WTC11 (cell line): ENCODE results near the gene NUDT19. TPM values are rescaled to one million over a fixed set of nuclear protein-coding genes. Genes with fewer than 3 reads are reported as not detected.

Source experiments
- ATAC-seq: fragments of 200-7000 bp; cut with Tn5 transposase; 2 replicates; pipeline ENCODE4 v1.10.0; 2021; ENCODE audit warnings: mild to moderate bottlenecking, moderate library complexity
- CTCF ChIA-PET: fragments of 300-600 bp; sonication (Branson Sonifier 250); formaldehyde crosslinking; loops from one replicate; lab custom pipeline; 2021; ENCODE audit warnings: antibody characterized with exemption; lab: Charles Lee
- POLR2A ChIA-PET: fragments of 350-600 bp; sonication (Branson Sonifier 250); formaldehyde crosslinking; loops from one replicate; lab custom pipeline; 2021; ENCODE audit warnings: antibody characterized with exemption; lab: Charles Lee
- DNase-seq: peaks from one replicate; pipeline ENCODE4 v3.0.0; 2021; ENCODE audit warnings: low spot score
- H3K27ac Mint-ChIP-seq: 2 replicates; pipeline ENCODE4 v1.8.0; 2021; ENCODE audit warnings: mixed read lengths
- H3K27me3 Mint-ChIP-seq: 2 replicates; pipeline ENCODE4 v1.8.0; 2021; ENCODE audit warnings: low read depth, mild to moderate bottlenecking, moderate library complexity, mixed read lengths
- H3K36me3 Mint-ChIP-seq: 2 replicates; pipeline ENCODE4 v1.8.0; 2021; ENCODE audit warnings: mixed read lengths
- H3K4me1 Mint-ChIP-seq: 2 replicates; pipeline ENCODE4 v1.8.0; 2022; ENCODE audit warnings: mixed read lengths
- H3K4me3 Mint-ChIP-seq: 2 replicates; pipeline ENCODE4 v1.8.0; 2021; ENCODE audit warnings: mild to moderate bottlenecking, moderate library complexity, mixed read lengths
- H3K9me3 Mint-ChIP-seq: 2 replicates; pipeline ENCODE4 v1.8.0; 2021; ENCODE audit warnings: mixed read lengths
- ATF1 ChIP-seq: sonication (generic); formaldehyde crosslinking; IDR thresholded peaks from 2 replicates; pipeline ENCODE4 v1.8.1; 2023; ENCODE audit warnings: mild to moderate bottlenecking, moderate library complexity, missing genetic modification reagents
- CBFB ChIP-seq: sonication (generic); formaldehyde crosslinking; IDR thresholded peaks from 2 replicates; pipeline ENCODE4 v1.8.1; 2022; ENCODE audit warnings: mild to moderate bottlenecking, low read depth, missing genetic modification reagents
- GABPB1 ChIP-seq: sonication (generic); formaldehyde crosslinking; IDR thresholded peaks from 2 replicates; pipeline ENCODE4 v1.8.1; 2023; ENCODE audit warnings: mild to moderate bottlenecking, missing genetic modification reagents
- HMGA2 ChIP-seq: fragments of 250-450 bp; sonication (Bioruptor Pico); IDR thresholded peaks from 2 replicates; pipeline ENCODE4 v1.4.0; 2021; ENCODE audit warnings: mild to moderate bottlenecking, moderate library complexity
- IRF2 ChIP-seq: sonication (generic); formaldehyde crosslinking; IDR thresholded peaks from 2 replicates; pipeline ENCODE4 v1.8.0; 2022; ENCODE audit warnings: low read depth, missing genetic modification reagents, borderline replicate concordance
- JAZF1 ChIP-seq: fragments of 250-450 bp; sonication (Bioruptor Pico); IDR thresholded peaks from 2 replicates; pipeline ENCODE4 v1.9.0; 2021; ENCODE audit warnings: moderate library complexity, mild to moderate bottlenecking, inconsistent platforms
- NFATC4 ChIP-seq: fragments of 250-450 bp; sonication (Bioruptor Pico); IDR thresholded peaks from 2 replicates; pipeline ENCODE4 v1.9.0; 2021; ENCODE audit warnings: mild to moderate bottlenecking
- PRRX2 ChIP-seq: fragments of 250-450 bp; sonication (Bioruptor Pico); IDR thresholded peaks from 2 replicates; pipeline ENCODE4 v1.8.0; 2021; ENCODE audit warnings: mild to moderate bottlenecking
- SP1 ChIP-seq: sonication (generic); formaldehyde crosslinking; conservative IDR thresholded peaks from 2 replicates; pipeline ENCODE4 v1.8.1; 2022; ENCODE audit warnings: missing genetic modification reagents
- TP53 ChIP-seq: sonication (generic); formaldehyde crosslinking; IDR thresholded peaks from 2 replicates; pipeline ENCODE4 v1.8.1; 2023; ENCODE audit warnings: mild to moderate bottlenecking, missing genetic modification reagents
- ZBTB21 ChIP-seq: sonication (generic); formaldehyde crosslinking; IDR thresholded peaks from 2 replicates; pipeline ENCODE4 v1.8.1; 2023; ENCODE audit warnings: mild to moderate bottlenecking, missing genetic modification reagents, borderline replicate concordance
- ZNF121 ChIP-seq: sonication (generic); formaldehyde crosslinking; IDR thresholded peaks from 2 replicates; pipeline ENCODE4 v1.8.0; 2023; ENCODE audit warnings: missing genetic modification reagents
- ZNF416 ChIP-seq: fragments of 250-450 bp; sonication (Bioruptor Pico); IDR thresholded peaks from 2 replicates; pipeline ENCODE4 v1.9.0; 2021; ENCODE audit warnings: mild to moderate bottlenecking, inconsistent platforms
- ZNF423 ChIP-seq: fragments of 250-450 bp; sonication (Bioruptor Pico); IDR thresholded peaks from 2 replicates; pipeline ENCODE4 v2.1.2; 2022; ENCODE audit warnings: mild to moderate bottlenecking, moderate library complexity
- total RNA-seq: library from RNA; stranded (reverse); gene quantifications from 3 replicates; pipeline ENCODE4 v1.2.3, GENCODE V29; 2021
- TF ChIP-seq, protein P1 (sequence below): sonication (generic); formaldehyde crosslinking; IDR thresholded peaks from 2 replicates; pipeline ENCODE4 v1.8.1; 2023; ENCODE audit warnings: mild to moderate bottlenecking, missing genetic modification reagents
- TF ChIP-seq, protein P2 (sequence below): sonication (generic); formaldehyde crosslinking; IDR thresholded peaks from 2 replicates; pipeline ENCODE4 v1.8.0; 2023; ENCODE audit warnings: missing genetic modification reagents
- TF ChIP-seq, protein P3 (sequence below): sonication (generic); formaldehyde crosslinking; IDR thresholded peaks from 2 replicates; pipeline ENCODE4 v1.8.0; 2022; ENCODE audit warnings: mild to moderate bottlenecking, missing genetic modification reagents
- TF ChIP-seq, protein P4 (sequence below): sonication (generic); formaldehyde crosslinking; IDR thresholded peaks from 2 replicates; pipeline ENCODE4 v1.8.1; 2023; ENCODE audit warnings: mild to moderate bottlenecking, missing genetic modification reagents
- TF ChIP-seq, protein P5 (sequence below): sonication (generic); formaldehyde crosslinking; IDR thresholded peaks from 2 replicates; pipeline ENCODE4 v1.8.1; 2022; ENCODE audit warnings: mild to moderate bottlenecking, missing genetic modification reagents, moderate library complexity, borderline replicate concordance
- TF ChIP-seq, protein P6 (sequence below): sonication (generic); formaldehyde crosslinking; conservative IDR thresholded peaks from 2 replicates; pipeline ENCODE4 v1.8.1; 2023; ENCODE audit warnings: mild to moderate bottlenecking, low read depth, missing genetic modification reagents, moderate library complexity
- TF ChIP-seq, protein P7 (sequence below): sonication (generic); formaldehyde crosslinking; IDR thresholded peaks from 2 replicates; pipeline ENCODE4 v1.8.1; 2022; ENCODE audit warnings: mild to moderate bottlenecking, moderate library complexity, missing genetic modification reagents

NUDT19 gene
- total RNA-seq, 1 experiment from 2014 or later: 2.4 TPM

DNA sequence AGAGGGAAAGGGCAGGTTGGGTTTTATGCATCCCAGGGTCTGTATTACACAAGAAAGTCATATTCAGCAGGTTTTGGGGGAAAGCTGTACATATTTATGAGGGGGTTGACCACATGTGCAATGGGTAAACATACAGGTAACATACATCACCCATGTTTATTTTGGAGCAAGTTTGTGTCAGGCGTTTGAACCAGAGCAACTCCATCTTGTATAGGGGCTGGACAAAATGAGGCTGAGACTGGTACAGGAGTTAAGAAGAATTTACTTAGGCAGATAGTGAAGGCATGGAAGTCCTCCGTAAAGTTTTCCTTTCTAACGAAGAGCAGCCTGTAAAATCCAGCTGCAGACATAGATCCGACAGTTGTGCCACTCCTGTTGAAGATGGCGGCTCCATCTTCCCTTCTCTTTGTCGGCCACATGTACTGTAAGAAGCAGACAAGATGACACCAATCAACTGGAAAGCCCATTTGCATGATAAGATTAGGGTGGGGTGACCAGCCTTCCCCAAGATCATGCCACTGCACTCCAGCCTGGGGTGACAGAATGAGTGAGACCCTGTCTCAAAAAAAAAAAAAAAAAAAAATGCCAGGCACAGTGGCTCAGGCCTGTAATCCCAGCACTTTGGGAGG lies 4.7 kb upstream of the NUDT19 start (continued):
- no peak for TF ChIP-seq GABPB1
- TF ChIP-seq, protein P1, sequence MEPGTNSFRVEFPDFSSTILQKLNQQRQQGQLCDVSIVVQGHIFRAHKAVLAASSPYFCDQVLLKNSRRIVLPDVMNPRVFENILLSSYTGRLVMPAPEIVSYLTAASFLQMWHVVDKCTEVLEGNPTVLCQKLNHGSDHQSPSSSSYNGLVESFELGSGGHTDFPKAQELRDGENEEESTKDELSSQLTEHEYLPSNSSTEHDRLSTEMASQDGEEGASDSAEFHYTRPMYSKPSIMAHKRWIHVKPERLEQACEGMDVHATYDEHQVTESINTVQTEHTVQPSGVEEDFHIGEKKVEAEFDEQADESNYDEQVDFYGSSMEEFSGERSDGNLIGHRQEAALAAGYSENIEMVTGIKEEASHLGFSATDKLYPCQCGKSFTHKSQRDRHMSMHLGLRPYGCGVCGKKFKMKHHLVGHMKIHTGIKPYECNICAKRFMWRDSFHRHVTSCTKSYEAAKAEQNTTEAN (CRISPR knock-in tag): no peak
- TF ChIP-seq, protein P2, sequence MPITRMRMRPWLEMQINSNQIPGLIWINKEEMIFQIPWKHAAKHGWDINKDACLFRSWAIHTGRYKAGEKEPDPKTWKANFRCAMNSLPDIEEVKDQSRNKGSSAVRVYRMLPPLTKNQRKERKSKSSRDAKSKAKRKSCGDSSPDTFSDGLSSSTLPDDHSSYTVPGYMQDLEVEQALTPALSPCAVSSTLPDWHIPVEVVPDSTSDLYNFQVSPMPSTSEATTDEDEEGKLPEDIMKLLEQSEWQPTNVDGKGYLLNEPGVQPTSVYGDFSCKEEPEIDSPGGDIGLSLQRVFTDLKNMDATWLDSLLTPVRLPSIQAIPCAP (CRISPR knock-in tag): no peak

DNA sequence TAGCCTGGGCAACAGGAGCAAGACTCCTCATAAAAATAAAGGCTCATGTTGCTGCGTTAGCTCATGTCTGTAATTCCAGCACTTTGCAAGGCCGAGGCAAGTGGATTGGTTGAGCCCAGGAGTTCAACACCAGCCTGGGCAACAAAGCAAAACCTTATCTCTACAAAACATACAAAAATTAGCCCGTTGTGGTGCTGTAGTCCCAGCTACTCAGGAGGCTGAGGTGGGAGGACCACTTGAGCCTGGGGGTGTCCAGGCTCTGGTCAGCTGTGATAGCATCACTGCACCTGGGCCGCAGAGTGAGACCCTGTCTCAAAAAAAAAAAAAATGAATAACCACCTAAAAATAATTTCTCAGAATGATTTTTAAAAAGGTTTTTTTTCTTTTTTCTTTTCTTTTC lies 3.9 kb upstream of the NUDT19 start:
- no peak for DNase-seq
- Mint-ChIP-seq H3K4me1 (peaks cover 4% of the 10 kb centered on the region), H3K27ac (no peak overlapping the region), H3K4me3 (no peak overlapping the region), H3K36me3 (no peaks in the 10 kb centered on the region), H3K27me3 (peaks cover 13% of the 10 kb centered on the region), H3K9me3 (no peaks in the 10 kb centered on the region)
- POLR2A ChIA-PET: no interaction called here
- CTCF ChIA-PET: no interaction called here
- TF ChIP-seq, protein P3, sequence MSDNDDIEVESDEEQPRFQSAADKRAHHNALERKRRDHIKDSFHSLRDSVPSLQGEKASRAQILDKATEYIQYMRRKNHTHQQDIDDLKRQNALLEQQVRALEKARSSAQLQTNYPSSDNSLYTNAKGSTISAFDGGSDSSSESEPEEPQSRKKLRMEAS (CRISPR knock-in tag): no peak
- no peak for TF ChIP-seq ZNF423 (CRISPR knock-in tag)
- TF ChIP-seq NFATC4: no peak
- TF ChIP-seq IRF2 (CRISPR knock-in tag): no peak
- TF ChIP-seq ZBTB21 (CRISPR knock-in tag): no peak
- TF ChIP-seq, protein P4, sequence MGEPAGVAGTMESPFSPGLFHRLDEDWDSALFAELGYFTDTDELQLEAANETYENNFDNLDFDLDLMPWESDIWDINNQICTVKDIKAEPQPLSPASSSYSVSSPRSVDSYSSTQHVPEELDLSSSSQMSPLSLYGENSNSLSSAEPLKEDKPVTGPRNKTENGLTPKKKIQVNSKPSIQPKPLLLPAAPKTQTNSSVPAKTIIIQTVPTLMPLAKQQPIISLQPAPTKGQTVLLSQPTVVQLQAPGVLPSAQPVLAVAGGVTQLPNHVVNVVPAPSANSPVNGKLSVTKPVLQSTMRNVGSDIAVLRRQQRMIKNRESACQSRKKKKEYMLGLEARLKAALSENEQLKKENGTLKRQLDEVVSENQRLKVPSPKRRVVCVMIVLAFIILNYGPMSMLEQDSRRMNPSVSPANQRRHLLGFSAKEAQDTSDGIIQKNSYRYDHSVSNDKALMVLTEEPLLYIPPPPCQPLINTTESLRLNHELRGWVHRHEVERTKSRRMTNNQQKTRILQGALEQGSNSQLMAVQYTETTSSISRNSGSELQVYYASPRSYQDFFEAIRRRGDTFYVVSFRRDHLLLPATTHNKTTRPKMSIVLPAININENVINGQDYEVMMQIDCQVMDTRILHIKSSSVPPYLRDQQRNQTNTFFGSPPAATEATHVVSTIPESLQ (CRISPR knock-in tag): no peak
- TF ChIP-seq ZNF416: no peak
- TF ChIP-seq TP53 (CRISPR knock-in tag): no peak
- ATAC-seq: no peak

DNA sequence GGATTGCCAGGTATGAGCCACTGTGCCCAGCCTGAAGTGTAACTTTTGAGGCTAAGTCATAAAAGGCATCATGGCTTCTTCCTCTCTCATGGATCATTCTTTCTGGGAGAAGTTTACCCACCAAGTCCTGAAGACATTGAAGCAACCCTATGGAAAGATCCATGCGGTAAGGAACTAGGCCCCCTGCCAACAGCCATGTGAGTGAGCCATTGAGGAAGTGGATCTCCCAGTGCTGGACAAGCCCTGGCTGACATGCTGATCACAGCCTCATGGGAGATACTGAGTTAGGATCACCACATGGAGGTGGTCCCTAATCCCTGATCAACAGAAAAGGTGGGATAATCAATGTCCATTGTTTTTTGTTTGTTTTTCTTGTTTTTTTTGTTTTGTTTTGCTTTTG lies 3.3 kb upstream of the NUDT19 start:
- H3K27ac Mint-ChIP-seq: no peak overlapping the region
- H3K9me3 Mint-ChIP-seq: peaks cover 4% of the 10 kb centered on the region
- H3K4me3 Mint-ChIP-seq: no peak overlapping the region
- peaks cover 19% of the 10 kb centered on the region for H3K27me3 Mint-ChIP-seq
- DNase-seq (no peak), ATAC-seq (no peak)
- POLR2A ChIA-PET: no interaction called here
- peaks cover 9% of the 10 kb centered on the region for H3K4me1 Mint-ChIP-seq
- CTCF ChIA-PET: no interaction called here
- TF ChIP-seq HMGA2 (CRISPR knock-in tag): no peak
- no peak for TF ChIP-seq SP1 (CRISPR knock-in tag)
- no peak for TF ChIP-seq ATF1
- no peak for TF ChIP-seq GABPB1
- no peak for TF ChIP-seq CBFB (CRISPR knock-in tag)
- no peak for TF ChIP-seq ZNF121 (CRISPR knock-in tag)
- TF ChIP-seq, protein P5, sequence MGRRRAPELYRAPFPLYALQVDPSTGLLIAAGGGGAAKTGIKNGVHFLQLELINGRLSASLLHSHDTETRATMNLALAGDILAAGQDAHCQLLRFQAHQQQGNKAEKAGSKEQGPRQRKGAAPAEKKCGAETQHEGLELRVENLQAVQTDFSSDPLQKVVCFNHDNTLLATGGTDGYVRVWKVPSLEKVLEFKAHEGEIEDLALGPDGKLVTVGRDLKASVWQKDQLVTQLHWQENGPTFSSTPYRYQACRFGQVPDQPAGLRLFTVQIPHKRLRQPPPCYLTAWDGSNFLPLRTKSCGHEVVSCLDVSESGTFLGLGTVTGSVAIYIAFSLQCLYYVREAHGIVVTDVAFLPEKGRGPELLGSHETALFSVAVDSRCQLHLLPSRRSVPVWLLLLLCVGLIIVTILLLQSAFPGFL (CRISPR knock-in tag): no peak
- TF ChIP-seq, protein P2 (CRISPR knock-in tag): no peak
- no peak for TF ChIP-seq PRRX2 (CRISPR knock-in tag)
- no peak for TF ChIP-seq ZNF416
- TF ChIP-seq, protein P6, sequence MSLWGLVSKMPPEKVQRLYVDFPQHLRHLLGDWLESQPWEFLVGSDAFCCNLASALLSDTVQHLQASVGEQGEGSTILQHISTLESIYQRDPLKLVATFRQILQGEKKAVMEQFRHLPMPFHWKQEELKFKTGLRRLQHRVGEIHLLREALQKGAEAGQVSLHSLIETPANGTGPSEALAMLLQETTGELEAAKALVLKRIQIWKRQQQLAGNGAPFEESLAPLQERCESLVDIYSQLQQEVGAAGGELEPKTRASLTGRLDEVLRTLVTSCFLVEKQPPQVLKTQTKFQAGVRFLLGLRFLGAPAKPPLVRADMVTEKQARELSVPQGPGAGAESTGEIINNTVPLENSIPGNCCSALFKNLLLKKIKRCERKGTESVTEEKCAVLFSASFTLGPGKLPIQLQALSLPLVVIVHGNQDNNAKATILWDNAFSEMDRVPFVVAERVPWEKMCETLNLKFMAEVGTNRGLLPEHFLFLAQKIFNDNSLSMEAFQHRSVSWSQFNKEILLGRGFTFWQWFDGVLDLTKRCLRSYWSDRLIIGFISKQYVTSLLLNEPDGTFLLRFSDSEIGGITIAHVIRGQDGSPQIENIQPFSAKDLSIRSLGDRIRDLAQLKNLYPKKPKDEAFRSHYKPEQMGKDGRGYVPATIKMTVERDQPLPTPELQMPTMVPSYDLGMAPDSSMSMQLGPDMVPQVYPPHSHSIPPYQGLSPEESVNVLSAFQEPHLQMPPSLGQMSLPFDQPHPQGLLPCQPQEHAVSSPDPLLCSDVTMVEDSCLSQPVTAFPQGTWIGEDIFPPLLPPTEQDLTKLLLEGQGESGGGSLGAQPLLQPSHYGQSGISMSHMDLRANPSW (CRISPR knock-in tag): no peak
- TF ChIP-seq JAZF1: no peak
- TF ChIP-seq, protein P7, sequence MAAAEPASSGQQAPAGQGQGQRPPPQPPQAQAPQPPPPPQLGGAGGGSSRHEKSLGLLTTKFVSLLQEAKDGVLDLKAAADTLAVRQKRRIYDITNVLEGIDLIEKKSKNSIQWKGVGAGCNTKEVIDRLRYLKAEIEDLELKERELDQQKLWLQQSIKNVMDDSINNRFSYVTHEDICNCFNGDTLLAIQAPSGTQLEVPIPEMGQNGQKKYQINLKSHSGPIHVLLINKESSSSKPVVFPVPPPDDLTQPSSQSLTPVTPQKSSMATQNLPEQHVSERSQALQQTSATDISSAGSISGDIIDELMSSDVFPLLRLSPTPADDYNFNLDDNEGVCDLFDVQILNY: no peak
- peaks cover 4% of the 10 kb centered on the region for H3K36me3 Mint-ChIP-seq
